ENCODE data around the gene COL2A1.

Gene COL2A1

DNA sequence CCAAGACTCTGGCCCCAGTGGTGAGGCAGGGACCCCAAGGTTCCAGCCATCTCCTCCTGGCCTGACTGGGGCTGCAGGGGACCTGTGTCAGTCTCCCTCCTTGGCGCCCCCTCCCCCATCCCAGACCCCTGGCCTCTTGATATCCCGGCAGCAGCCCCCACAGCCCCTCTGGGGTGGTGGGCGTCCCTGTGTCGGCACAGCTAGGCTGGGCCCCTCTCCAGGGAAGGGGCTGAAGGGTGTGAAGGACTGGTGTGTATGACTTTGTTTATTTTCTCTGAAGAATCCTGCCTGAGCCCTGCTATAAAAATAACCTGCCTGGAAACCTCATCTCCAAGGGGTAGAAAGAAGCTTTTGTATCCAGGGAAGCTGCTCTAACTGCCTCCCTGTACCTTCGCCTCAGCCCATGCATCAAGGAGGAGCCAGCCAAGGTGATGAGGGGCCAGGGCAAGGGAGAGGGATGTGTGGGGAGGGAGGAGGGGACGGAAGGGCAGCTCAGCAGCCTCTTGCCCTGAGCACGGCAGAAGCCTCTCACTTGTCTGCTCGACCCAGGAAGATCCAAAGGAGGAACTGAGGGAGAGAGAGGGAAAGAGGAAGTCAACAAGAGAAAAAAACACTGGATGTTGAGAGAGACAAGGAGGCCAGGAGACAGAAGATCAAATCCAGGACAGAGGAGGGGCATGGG, 25.4 kb upstream of the COL2A1 start:
- DNase-seq, result no peak

DNA sequence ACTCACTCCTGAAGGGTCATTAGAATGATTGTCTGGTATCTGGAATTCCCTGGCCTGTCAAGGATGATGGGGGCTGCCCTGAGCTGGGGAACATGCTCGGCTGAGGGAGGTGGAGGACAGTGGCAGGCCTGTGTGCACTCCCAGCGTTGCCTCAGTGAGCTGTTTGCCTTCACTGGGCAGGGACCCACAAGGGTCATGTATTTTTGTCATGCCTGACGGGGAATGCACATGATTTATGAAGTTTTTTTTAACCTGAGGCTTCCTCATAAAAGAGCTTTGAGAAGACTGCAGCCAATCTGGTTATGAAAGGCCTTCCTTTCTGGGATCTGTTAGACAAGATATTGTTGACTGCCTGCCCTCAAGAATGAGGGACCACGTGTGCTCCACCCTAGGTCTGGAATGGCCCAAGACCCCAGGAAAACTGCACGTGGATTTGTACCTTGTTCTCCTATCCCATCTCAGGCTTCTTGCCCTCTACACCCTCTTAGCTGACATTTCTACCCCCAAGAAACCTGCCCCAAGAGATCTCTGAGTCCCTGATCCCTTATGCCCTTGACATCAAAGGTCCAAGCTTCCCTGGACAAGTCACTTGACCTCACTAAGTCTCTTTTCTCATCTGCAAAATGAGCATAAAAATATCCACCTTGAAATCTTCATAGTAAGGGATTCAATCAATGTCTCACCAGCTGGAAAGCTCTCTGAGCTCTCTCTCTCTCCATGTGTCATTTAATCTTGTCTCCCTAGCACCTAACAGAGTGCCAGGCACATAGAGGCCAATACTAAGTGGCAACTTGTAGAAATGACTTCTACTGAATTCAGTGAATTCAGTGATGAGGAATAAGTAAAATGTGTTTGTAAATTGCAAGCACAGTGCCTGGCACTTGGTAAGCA, 24.5 kb upstream of the COL2A1 start:
- DNase-seq, result no peak

- no peak for DNase-seq
Observed at GRCh38 chr12:48027183-48028002, 23.1 kb upstream of the COL2A1 start.

DNA sequence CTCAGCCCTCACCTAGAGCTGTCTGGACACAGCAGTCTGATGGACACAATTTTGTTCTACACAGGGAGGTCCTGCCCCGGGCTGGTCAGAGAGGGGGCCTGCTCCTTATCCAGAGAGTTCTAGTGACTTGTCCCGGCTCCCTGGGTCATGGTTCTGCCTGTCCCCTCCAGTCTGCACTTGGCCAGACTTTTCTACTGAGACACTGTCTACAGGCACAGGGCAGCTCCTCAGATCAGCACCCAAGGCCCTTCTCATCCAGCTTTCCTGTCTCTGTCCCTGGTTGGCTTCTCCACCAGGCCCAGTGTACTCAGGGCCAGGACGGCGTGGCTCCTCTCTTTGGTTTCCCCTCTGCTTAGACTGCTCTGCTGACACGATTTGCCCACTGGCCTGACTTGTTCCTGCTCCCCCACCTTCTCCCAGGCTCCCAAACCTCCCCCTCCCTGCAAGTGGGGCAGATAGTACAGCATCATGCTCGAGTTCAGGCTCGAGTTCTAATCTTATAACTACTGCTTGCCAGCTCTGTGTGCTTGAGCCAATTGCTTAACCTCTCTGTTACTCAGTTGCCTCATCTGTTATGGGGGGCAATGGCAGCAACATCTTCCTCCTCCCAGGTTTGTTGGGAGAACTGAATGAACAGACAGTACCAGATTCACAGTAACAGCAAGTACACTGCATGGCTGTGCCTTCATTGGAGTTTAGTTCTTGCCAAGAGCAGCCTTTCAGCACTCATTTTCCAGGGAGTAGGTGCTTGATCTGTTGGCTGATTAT, 22.0 kb upstream of the COL2A1 start:
- no peak for DNase-seq

- DNase-seq, result no peak
Observed at GRCh38 chr12:48025281-48025680, 21.0 kb upstream of the COL2A1 start.

DNA sequence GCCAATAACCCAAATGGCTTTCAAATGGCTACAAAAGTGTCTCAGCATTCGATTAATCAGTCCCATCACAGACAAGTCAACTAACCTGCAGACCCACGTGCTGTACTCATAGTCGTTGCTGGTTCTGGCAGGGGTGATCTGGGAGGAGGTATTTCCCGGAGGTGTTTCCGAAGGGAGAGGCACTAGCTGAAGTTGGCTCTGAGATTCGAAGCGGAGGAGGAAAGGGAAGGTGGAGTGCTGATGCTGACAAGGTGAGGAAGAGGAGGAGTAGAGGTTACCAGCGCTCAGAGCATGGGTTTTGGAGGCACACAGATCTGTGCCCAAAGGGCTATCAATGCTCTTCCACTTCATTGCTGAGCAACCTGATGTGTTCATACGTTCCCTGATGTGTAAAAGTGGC, 20.5 kb upstream of the COL2A1 start:
- DNase-seq, result no peak

- no peak for DNase-seq
Observed at GRCh38 chr12:48023386-48023785, 19.1 kb upstream of the COL2A1 start.

GRCh38 chr12:48022676-48023385, 18.6 kb upstream of the COL2A1 start:
- no peak for DNase-seq

- DNase-seq, result no peak
Observed at GRCh38 chr12:48022180-48022521, 17.9 kb upstream of the COL2A1 start.

DNA sequence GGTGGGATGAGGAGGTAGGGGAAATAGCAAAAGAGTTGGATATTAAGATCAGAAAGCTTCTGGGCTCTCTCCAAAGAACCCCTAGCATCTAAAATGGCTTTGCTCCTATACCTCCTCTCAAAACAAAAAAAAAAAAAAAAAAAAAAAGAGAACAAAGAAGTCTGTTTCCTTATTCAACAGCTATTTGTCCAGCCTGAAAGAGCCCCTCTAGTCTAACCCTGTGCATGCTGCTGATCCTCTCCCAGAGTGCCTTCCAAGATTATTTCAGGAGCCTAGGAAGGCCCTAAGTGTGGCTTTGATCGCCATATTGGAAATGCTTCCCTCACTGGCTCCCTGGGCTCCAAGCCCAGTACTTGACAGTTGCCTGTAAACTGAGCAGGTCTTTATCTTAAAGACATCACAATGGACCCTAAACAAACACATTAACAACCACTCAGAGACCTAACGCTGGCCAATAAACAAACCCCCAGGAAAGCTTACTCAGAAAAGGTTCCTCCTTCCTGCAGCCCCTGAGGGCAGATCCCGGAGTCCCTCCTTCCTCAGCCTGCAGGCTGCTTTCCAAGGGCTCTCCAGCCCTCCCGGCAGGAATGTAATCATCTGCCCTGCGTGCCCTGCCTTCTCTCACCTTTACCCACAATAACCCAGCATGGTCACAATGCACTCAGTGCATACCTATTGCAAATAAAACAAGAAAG, 17.4 kb upstream of the COL2A1 start:
- DNase-seq, result no peak

GRCh38 chr12:48019639-48020265, 15.5 kb upstream of the COL2A1 start:
- DNase-seq, result no peak

DNA sequence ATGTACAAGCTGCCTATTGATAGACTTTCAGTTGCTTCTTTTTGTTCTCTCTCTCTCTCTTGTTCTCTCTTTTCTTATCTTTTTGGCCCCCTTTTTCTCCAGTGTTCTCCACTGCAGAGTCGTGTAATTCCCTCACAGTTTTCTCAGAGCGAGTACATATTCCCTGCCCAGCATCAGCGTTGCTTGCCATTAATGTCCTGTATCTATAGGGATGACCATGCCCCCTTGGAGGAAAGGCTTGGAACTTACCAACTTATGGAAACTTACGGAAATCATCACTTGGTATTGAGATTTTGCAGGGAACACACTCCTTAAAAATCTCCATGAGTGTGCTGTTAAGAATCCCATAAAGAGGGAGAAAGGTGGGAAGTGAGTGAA, 14.3 kb upstream of the COL2A1 start:
- DNase-seq, result no peak

DNA sequence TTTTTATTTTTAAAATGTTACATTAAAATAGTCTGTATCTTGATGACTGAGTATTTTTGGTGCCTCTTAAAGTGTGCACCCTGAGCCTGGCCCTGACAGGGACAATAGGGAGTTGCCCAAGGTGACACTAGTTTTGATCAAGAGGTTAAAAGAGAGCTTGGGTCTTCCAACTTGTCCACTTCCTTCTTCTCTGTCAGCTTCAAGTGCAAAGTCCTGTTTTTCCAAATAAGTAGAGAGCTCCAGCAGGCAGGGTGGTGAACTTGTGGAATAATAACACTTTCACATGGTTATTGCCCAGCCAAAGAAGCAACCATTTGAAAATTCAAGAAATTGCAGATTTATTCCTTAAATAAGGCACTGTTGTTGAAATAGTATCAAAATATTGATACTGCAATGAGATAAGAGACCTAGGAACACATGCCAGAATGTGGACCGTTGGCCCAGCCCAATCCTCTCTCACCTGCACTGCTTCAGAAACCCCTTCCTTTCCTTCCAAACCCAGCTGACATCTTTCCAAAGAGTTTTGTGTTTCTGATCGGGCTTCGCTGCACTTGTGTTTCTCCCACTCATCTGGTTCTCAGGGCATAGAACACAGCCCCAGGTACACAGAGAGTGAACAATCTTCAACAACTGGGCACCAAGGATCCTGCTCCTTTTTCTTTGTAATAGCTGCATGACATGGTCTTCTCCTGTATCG, 13.8 kb upstream of the COL2A1 start:
- no peak for DNase-seq

DNA sequence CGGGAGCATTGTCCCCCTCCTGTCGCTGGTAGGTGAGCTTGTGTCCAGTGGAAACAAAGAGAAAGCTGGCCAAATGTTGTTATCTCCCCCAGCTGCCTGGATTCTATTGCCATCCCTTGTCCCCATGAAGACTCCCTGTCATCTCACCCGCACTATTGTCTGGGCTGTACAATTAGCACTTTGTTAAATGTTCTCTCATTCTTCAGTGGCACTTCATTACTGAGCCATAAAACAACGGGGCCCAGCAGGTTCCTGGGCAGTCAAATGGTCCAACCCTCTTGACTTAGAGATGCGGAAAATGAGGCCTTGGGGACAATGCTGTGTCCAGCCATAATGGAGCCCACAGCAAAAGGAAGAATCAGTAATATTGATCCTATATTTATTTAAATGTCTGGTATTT, 13.2 kb upstream of the COL2A1 start:
- DNase-seq, result no peak

DNA sequence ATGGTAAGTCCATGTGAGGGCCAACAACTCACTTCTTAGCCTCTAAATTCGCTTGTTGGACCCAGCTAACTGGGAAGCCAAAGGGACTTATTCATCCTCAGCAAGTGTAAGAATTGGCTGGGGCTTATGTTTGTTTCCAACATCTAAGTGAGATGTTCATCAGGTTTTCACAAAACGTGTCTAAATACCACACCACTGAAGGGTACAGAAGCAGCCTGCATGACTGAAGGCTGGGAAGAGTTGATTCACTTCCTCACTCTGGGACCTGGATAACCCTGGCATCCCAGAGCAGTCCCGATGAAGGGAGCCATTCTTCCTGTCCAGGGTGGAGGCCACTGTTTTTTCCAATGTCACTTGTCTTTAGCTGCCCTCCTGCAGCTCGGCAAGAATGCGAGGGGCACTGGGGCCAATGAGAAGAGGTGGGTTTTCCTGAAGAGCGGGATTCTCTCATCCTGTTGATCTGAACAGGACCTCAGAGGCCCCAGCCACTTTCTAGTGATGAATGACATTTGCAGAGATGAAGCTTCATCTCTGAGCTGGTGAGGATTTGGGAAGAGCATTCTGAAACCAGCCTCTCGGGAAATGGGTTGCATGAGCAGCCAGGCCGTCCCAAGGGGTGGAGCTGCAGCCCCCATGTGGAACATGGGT, 12.2 kb upstream of the COL2A1 start:
- DNase-seq, result no peak

DNA sequence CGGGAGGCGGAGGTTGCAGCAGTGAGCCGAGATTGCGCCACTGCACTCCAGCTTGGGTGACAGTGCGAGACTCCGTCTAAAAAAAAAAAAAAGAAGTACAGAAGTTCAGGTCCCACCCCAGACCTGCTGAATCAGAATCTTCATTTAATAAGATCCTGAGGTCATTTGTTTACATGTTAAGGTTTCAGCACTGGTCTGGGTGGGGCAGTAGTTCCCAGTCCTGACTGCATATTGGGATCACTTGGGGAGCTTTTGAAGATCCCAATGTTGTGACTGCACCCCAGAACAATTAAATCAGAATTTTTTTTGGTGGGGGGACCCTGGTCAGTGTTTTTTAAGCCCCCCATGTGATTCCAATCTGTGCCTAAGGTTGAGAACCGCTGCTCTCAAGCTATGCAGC, 11.7 kb upstream of the COL2A1 start:
- no peak for DNase-seq

DNA sequence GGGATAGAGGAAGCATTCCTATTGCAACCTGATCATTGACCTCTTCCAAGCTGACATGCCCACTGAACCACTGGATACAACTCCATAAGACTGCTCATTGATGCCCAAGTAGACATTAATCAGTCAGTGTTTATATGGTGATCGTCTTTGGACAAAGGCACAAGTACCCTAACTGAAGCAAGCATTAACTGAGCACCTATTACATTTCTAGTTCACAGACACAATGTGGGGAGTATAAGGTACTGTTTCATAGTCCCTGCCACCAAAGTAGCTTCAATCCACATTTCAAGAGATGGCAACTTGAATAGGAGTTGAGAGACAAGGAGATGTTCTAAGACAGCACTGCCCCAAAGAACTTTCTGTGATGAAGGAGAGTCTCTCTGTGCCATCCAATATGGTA, 10.9 kb upstream of the COL2A1 start:
- no peak for DNase-seq

DNA sequence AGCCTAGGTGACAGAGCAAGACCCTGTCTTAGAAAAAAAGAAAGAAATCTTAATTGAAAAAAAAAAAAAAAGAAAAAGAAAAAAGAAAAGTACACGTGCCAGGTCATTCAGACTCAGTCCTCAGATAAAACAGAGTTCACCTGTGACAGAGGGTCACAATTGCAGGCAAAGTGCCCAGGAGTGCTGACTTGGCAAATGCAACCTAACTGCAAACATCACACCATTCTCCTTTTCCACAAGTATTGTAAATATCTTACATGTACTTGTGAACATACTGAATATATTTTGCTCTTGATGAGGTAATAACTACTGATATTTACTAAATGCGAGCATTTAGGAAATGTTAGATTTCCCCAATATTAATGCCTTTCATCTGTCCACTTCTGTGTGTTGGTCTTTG, 9.0 kb upstream of the COL2A1 start:
- no peak for DNase-seq

DNA sequence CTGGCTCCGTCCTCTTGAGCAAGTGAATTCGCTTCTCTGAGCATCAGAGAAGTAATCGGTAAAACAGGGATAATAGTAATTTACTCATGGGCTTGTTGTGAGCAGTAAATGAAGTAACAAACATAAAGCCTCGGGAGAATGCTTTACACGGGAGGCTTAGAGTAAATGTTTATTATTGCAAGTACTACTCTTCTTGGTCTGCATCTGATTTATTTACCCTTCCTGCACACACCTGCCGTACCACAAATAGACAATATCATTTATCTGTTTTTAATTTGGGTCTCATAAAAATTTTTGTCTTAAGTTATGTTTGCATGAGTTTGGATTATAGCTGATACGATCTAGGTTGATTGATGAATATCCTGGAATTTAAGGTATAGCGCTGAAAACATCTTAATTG, 7.8 kb upstream of the COL2A1 start:
- DNase-seq, result no peak

- DNase-seq, result no peak
Observed at GRCh38 chr12:48010366-48010970, 6.2 kb upstream of the COL2A1 start.
